ENCODE results near the gene MAP1LC3A.

- TF ChIP-seq CTCF (IDR thresholded peaks at IDR 0.05): no peak
- no peak for TF ChIP-seq POLR2A (IDR thresholded peaks at IDR 0.05)
These were observed 23.9 kb upstream of the MAP1LC3A start for GRCh38 chr20:34534391-34535165.

Measured in body of pancreas (tissue), 4 donors.